HEK293T (cell line): Measurements from ENCODE around the gene MTMR10.

ENCODE experiments used
- FOXA1 ChIP-seq: fragments of 450-650 bp; IDR thresholded peaks from 2 replicates; pipeline ENCODE4 v1.6.1; 2016; ENCODE audit warnings: mild to moderate bottlenecking
- PKNOX1 ChIP-seq: fragments of 450-650 bp; IDR thresholded peaks from 2 replicates; pipeline ENCODE4 v1.6.1; 2016
- TARDBP ChIP-seq: fragments of 450-650 bp; IDR thresholded peaks from 2 replicates; pipeline ENCODE4 v1.6.1; 2016

GRCh38 chr15:31037731-31038477 lies 46.5 kb upstream of the MTMR10 start:
- TF ChIP-seq TARDBP = no peak
- TF ChIP-seq PKNOX1 = no peak
- TF ChIP-seq FOXA1 = no peak
